Measurements from ENCODE around the gene FFAR3.

DNA sequence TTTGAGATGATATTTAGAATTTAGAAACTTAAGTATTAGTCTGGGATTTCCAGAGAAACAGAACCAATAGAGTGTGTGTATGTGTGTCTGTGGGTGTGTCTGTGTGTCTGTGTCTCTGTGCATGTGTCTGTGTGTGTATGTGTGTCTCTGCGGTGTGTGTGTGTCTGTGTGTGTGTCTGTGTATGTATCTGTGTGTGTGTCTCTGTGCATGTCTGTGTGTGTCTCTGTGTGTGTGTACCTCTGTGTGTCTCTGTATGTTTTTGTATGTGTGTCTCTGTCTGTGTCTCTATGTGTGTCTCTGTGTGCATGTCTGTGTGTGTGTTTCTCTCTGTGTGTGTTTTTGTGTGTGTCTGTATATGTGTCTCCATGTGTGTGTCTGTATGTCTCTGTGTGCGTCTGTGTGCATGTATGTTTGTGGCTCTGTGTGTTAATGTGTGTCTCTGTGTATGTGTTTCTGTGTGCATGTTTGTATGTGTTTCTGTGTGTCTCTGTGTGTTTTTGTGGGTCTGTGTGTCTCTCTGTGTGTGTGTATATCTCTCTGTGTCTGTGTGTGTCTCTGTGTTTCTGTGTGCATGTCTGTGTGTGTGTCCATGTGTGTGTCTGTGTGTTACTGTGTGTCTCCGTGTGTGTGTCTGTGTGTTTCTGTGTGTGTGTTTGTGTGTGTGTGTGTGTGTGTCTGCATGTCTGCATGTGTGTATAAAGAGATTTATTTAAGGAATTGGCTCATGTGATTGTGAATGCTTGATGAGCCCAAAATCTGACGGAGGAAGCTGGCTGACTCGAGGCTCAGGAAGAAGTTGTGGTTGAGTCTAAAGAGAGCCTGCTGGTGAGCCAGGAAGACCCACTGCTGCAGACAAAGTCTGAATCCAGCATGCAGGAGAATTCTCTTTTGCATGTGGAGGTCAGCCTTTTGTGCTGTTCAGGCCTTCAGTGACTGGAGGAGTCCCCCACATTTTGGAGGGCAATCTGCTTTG lies 34.8 kb downstream of the FFAR3 start:
- TF ChIP-seq POLR2A (IDR thresholded peaks at IDR 0.05; ENCODE audit: low read depth, low read length) (no peak), PAX5 (IDR thresholded peaks at IDR 0.05; ENCODE audit: insufficient read depth, low read length, severe bottlenecking) (no peak), POLR2AphosphoS5 (IDR thresholded peaks at IDR 0.05; ENCODE audit: low read depth, low read length) (no peak)
